ENCODE measurements around the gene SMG1.
A peak's percentile ranks its signal among the peaks of the same experiment; 100 is the strongest.

Gene SMG1

DNA sequence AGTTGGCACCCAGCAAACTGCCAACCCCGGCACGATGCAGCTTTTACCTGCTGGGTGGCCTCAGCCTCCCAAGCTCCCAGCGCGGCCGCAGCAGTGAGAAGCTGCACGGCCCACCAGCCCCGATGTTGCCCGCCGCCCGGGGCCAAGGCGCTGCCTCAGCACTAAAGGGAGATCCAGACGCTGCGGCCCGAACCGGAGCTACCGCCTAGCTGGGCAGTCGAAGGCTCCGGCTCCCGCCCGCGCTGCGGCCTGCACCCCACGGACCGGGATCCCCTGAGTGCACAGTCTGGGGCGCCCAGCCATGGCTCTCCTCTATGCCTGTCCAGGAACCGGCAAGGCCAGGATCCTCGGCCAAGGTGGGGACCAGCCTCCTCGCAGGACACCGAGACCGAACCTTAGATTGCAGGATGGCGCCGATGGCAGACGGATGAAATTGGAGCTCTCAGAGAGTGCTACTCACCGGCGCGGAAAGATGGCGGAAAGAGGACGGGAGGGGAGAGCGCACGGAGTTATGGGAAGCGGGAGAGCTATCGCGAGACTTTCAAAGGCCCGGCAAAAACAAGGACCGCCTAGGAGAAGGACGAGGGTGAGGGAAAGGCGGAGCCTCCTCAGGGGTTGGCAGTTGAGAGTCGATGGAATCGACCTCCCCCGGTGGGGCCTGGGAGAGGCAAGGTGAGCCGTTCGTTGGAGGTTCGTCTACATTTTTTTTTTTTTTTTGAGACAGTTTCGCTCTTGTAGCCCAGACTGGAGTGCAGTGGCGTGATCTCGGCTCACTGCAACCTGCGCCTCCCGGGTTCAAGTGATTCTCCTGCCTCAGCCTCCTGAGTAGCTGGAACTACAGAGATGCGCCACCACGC is 136.1 kb downstream of the SMG1 start, which contains the start of gene RPS15A (continued):
- TF ChIP-seq, protein P1, sequence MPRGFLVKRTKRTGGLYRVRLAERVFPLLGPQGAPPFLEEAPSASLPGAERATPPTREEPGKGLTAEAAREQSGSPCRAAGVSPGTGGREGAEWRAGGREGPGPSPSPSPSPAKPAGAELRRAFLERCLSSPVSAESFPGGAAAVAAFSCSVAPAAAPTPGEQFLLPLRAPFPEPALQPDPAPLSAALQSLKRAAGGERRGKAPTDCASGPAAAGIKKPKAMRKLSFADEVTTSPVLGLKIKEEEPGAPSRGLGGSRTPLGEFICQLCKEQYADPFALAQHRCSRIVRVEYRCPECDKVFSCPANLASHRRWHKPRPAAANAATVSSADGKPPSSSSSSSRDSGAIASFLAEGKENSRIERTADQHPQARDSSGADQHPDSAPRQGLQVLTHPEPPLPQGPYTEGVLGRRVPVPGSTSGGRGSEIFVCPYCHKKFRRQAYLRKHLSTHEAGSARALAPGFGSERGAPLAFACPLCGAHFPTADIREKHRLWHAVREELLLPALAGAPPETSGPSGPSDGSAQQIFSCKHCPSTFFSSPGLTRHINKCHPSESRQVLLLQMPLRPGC (tag by site-specific recombination; IDR thresholded peaks at IDR 0.05): 0 out of 2 replicates have a peak, but pooled peaks have one; percentile 33
- peak; percentile 87; the same call in 1 of the 2 replicates for TF ChIP-seq KLF8 (tag by site-specific recombination; IDR thresholded peaks at IDR 0.05)
- TF ChIP-seq ZNF777 (tag by site-specific recombination; IDR thresholded peaks at IDR 0.05; ENCODE audit: borderline replicate concordance): no peak
- TF ChIP-seq, protein P2, sequence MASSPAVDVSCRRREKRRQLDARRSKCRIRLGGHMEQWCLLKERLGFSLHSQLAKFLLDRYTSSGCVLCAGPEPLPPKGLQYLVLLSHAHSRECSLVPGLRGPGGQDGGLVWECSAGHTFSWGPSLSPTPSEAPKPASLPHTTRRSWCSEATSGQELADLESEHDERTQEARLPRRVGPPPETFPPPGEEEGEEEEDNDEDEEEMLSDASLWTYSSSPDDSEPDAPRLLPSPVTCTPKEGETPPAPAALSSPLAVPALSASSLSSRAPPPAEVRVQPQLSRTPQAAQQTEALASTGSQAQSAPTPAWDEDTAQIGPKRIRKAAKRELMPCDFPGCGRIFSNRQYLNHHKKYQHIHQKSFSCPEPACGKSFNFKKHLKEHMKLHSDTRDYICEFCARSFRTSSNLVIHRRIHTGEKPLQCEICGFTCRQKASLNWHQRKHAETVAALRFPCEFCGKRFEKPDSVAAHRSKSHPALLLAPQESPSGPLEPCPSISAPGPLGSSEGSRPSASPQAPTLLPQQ (tag by site-specific recombination; IDR thresholded peaks at IDR 0.05): peak; percentile 92
- TF ChIP-seq, protein P3, sequence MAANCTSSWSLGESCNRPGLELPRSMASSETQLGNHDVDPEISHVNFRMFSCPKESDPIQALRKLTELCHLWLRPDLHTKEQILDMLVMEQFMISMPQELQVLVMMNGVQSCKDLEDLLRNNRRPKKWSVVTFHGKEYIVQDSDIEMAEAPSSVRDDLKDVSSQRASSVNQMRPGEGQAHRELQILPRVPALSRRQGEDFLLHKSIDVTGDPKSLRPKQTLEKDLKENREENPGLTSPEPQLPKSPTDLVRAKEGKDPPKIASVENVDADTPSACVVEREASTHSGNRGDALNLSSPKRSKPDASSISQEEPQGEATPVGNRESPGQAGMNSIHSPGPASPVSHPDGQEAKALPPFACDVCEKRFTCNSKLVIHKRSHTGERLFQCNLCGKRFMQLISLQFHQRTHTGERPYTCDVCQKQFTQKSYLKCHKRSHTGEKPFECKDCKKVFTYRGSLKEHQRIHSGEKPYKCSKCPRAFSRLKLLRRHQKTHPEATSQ (tag by site-specific recombination; IDR thresholded peaks at IDR 0.05): peak; percentile 63; the same call in 1 of the 2 replicates
- TF ChIP-seq ZNF791 (tag by site-specific recombination; IDR thresholded peaks at IDR 0.05): no peak
- TF ChIP-seq BCL11A (tag by site-specific recombination; IDR thresholded peaks at IDR 0.05; ENCODE audit: low read depth): no peak
- peak; percentile 89 for TF ChIP-seq ZEB2 (tag by site-specific recombination; IDR thresholded peaks at IDR 0.05)
- no peak for TF ChIP-seq ZNF292 (tag by site-specific recombination; IDR thresholded peaks at IDR 0.05; ENCODE audit: borderline replicate concordance, low read depth)
- no peak for TF ChIP-seq ZNF341 (tag by site-specific recombination; IDR thresholded peaks at IDR 0.05; ENCODE audit: low read depth)
- TF ChIP-seq KLF1 (tag by site-specific recombination; IDR thresholded peaks at IDR 0.05): peak; percentile 18
- peak; percentile 55 for TF ChIP-seq ZBTB8A (tag by site-specific recombination; IDR thresholded peaks at IDR 0.05)
- TF ChIP-seq, protein P4, sequence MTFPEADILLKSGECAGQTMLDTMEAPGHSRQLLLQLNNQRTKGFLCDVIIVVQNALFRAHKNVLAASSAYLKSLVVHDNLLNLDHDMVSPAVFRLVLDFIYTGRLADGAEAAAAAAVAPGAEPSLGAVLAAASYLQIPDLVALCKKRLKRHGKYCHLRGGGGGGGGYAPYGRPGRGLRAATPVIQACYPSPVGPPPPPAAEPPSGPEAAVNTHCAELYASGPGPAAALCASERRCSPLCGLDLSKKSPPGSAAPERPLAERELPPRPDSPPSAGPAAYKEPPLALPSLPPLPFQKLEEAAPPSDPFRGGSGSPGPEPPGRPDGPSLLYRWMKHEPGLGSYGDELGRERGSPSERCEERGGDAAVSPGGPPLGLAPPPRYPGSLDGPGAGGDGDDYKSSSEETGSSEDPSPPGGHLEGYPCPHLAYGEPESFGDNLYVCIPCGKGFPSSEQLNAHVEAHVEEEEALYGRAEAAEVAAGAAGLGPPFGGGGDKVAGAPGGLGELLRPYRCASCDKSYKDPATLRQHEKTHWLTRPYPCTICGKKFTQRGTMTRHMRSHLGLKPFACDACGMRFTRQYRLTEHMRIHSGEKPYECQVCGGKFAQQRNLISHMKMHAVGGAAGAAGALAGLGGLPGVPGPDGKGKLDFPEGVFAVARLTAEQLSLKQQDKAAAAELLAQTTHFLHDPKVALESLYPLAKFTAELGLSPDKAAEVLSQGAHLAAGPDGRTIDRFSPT (tag by site-specific recombination; IDR thresholded peaks at IDR 0.05): no peak
- peak; percentile 61; the same call in 1 of the 2 replicates for TF ChIP-seq KLF9 (tag by site-specific recombination; IDR thresholded peaks at IDR 0.05; ENCODE audit: low read depth)
- TF ChIP-seq, protein P5, sequence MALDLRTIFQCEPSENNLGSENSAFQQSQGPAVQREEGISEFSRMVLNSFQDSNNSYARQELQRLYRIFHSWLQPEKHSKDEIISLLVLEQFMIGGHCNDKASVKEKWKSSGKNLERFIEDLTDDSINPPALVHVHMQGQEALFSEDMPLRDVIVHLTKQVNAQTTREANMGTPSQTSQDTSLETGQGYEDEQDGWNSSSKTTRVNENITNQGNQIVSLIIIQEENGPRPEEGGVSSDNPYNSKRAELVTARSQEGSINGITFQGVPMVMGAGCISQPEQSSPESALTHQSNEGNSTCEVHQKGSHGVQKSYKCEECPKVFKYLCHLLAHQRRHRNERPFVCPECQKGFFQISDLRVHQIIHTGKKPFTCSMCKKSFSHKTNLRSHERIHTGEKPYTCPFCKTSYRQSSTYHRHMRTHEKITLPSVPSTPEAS (tag by site-specific recombination; IDR thresholded peaks at IDR 0.05): peak; percentile 51
- no peak for TF ChIP-seq SCRT1 (tag by site-specific recombination; IDR thresholded peaks at IDR 0.05; ENCODE audit: borderline replicate concordance)
- TF ChIP-seq, protein P6, sequence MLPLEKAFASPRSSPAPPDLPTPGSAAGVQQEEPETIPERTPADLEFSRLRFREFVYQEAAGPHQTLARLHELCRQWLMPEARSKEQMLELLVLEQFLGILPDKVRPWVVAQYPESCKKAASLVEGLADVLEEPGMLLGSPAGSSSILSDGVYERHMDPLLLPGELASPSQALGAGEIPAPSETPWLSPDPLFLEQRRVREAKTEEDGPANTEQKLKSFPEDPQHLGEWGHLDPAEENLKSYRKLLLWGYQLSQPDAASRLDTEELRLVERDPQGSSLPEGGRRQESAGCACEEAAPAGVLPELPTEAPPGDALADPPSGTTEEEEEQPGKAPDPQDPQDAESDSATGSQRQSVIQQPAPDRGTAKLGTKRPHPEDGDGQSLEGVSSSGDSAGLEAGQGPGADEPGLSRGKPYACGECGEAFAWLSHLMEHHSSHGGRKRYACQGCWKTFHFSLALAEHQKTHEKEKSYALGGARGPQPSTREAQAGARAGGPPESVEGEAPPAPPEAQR (tag by site-specific recombination; IDR thresholded peaks at IDR 0.05): peak; percentile 12
- no peak for TF ChIP-seq ZNF132 (tag by site-specific recombination; IDR thresholded peaks at IDR 0.05; ENCODE audit: borderline replicate concordance)
- TF ChIP-seq ZNF785 (tag by site-specific recombination; IDR thresholded peaks at IDR 0.05): no peak
- TF ChIP-seq ZNF558 (tag by site-specific recombination; IDR thresholded peaks at IDR 0.05): peak; percentile 32; the same call in 1 of the 2 replicates
- TF ChIP-seq, protein P7, sequence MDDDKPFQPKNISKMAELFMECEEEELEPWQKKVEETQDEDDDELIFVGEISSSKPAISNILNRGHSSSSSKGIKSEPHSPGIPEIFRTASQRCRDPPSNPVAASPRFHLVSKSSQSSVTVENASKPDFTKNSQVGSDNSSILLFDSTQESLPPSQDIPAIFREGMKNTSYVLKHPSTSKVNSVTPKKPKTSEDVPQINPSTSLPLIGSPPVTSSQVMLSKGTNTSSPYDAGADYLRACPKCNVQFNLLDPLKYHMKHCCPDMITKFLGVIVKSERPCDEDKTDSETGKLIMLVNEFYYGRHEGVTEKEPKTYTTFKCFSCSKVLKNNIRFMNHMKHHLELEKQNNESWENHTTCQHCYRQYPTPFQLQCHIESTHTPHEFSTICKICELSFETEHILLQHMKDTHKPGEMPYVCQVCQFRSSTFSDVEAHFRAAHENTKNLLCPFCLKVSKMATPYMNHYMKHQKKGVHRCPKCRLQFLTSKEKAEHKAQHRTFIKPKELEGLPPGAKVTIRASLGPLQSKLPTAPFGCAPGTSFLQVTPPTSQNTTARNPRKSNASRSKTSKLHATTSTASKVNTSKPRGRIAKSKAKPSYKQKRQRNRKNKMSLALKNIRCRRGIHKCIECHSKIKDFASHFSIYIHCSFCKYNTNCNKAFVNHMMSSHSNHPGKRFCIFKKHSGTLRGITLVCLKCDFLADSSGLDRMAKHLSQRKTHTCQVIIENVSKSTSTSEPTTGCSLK (tag by site-specific recombination; IDR thresholded peaks at IDR 0.05): no peak
- TF ChIP-seq ZNF670 (tag by site-specific recombination; IDR thresholded peaks at IDR 0.05; ENCODE audit: low read depth): no peak

Data from HEK293 (cell line).